K562 (cell line): ENCODE results near the gene KCNQ5.

Experiments
- POLR2AphosphoS5 ChIP-seq: IDR thresholded peaks from 2 replicates; pipeline ENCODE4 v1.6.1; 2011; ENCODE audit warnings: mild to moderate bottlenecking, low read depth, low read length, moderate library complexity; ENCODE audit not compliant: control insufficient read depth, insufficient read depth
- SMC3 ChIP-seq: conservative IDR thresholded peaks from 2 replicates; pipeline ENCODE4 v1.6.1; 2011; ENCODE audit warnings: low read depth, low read length, improper control_type of control experiment; ENCODE audit not compliant: insufficient read depth

GRCh38 chr6:72683797-72684196 is 61.9 kb downstream of the KCNQ5 start:
- TF ChIP-seq SMC3 = no peak
- TF ChIP-seq POLR2AphosphoS5 = no peak
